ENCODE results near the gene NMT1. TPM values are rescaled to one million over a fixed set of nuclear protein-coding genes. Genes with fewer than 3 reads are reported as not detected.
A peak's percentile ranks its signal among the peaks of the same experiment; 100 is the strongest.

The NMT1 gene
- total RNA-seq, 6 experiments from 2014 or later = 135 to 152 (median 142) TPM

- no peak overlapping the region for H3K27ac Mint-ChIP-seq
- peaks cover 6% of the 10 kb centered on the region for H3K27me3 Mint-ChIP-seq (ENCODE audit: insufficient read depth)
- no peak overlapping the region for H3K4me3 Mint-ChIP-seq
- no peaks in the 10 kb centered on the region for H3K9me3 Mint-ChIP-seq
- peaks cover 13% of the 10 kb centered on the region for H3K4me1 Mint-ChIP-seq (ENCODE audit: low read depth)
- DNase-seq = no peak
- no peak for TF ChIP-seq CTCF (IDR thresholded peaks at IDR 0.05)
- peaks cover 5% of the 10 kb centered on the region for H3K36me3 Mint-ChIP-seq (ENCODE audit: low read depth)
Observed at GRCh38 chr17:45112559-45113423, 51.7 kb downstream of the NMT1 start.

- Mint-ChIP-seq H3K27me3 (ENCODE audit: insufficient read depth) (peaks cover 4% of the 10 kb centered on the region), H3K4me1 (ENCODE audit: low read depth) (peaks cover 13% of the 10 kb centered on the region), H3K36me3 (ENCODE audit: low read depth) (peaks cover 1% of the 10 kb centered on the region), H3K9me3 (no peaks in the 10 kb centered on the region), H3K4me3 (no peak overlapping the region), H3K27ac (no peak overlapping the region)
- no peak for DNase-seq
- TF ChIP-seq CTCF (IDR thresholded peaks at IDR 0.05) = no peak
Observed at GRCh38 chr17:45113424-45113754, 52.3 kb downstream of the NMT1 start.

GRCh38 chr17:45114117-45114932 is 53.2 kb downstream of the NMT1 start:
- Mint-ChIP-seq H3K9me3 (no peaks in the 10 kb centered on the region), H3K27me3 (ENCODE audit: insufficient read depth) (peaks cover 4% of the 10 kb centered on the region), H3K27ac (no peak overlapping the region), H3K4me3 (no peak overlapping the region), H3K4me1 (ENCODE audit: low read depth) (peaks cover 13% of the 10 kb centered on the region), H3K36me3 (ENCODE audit: low read depth) (no peaks in the 10 kb centered on the region; the same call in 1 of the 2 replicates)
- no peak for DNase-seq
- TF ChIP-seq CTCF (IDR thresholded peaks at IDR 0.05) = no peak

- H3K36me3 Mint-ChIP-seq (ENCODE audit: low read depth) = no peaks in the 10 kb centered on the region; the same call in 1 of the 2 replicates
- peaks cover 17% of the 10 kb centered on the region for H3K4me1 Mint-ChIP-seq (ENCODE audit: low read depth)
- H3K27me3 Mint-ChIP-seq (ENCODE audit: insufficient read depth) = peaks cover 4% of the 10 kb centered on the region
- DNase-seq = no peak
- H3K27ac Mint-ChIP-seq = no peak overlapping the region
- H3K4me3 Mint-ChIP-seq = no peak overlapping the region
- TF ChIP-seq CTCF (IDR thresholded peaks at IDR 0.05) = no peak
- no peaks in the 10 kb centered on the region for H3K9me3 Mint-ChIP-seq
Observed at GRCh38 chr17:45115015-45115625, 54.0 kb downstream of the NMT1 start.

GRCh38 chr17:45115871-45116270 is 54.8 kb downstream of the NMT1 start:
- Mint-ChIP-seq H3K4me1 (ENCODE audit: low read depth) (peaks cover 20% of the 10 kb centered on the region), H3K9me3 (no peaks in the 10 kb centered on the region), H3K36me3 (ENCODE audit: low read depth) (no peaks in the 10 kb centered on the region; the same call in 1 of the 2 replicates), H3K27ac (peak overlapping the region; percentile 61), H3K4me3 (peak overlapping the region; percentile 10; the same call in 1 of the 2 replicates), H3K27me3 (ENCODE audit: insufficient read depth) (peaks cover 4% of the 10 kb centered on the region)
- no peak for TF ChIP-seq CTCF (IDR thresholded peaks at IDR 0.05)
- peak; percentile 62 for DNase-seq

Data from HFFc6 (cell line).